Measurements from ENCODE around the gene KCNQ5.

Gene KCNQ5

GRCh38 chr6:73088138-73088813 lies 466.4 kb downstream of the KCNQ5 start:
- DNase-seq (ENCODE audit: insufficient read length, low spot score) (no peak), FAIRE-seq (no peak)
- TF ChIP-seq CTCF (IDR thresholded peaks at IDR 0.05; ENCODE audit: insufficient read depth, missing control alignments) = no peak

DNA sequence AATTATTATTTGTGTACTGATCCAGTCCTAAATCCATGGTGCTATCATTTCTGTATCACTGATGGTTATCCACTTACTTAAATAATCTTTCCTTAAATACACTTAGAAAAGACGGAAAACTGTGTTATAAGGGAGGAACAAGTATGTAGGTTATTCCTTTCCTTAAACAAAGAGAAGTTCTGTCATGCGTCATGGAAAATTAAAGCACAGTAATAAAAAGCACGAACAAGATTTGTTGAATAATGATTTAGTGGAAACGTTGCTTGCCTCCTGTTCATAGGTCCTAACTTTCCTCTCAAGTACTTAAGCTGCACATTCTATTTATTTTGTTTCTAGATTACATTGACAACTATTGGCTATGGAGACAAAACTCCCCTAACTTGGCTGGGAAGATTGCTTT lies 483.1 kb downstream of the KCNQ5 start:
- FAIRE-seq (no peak), DNase-seq (ENCODE audit: insufficient read length, low spot score) (no peak)
- TF ChIP-seq CTCF (IDR thresholded peaks at IDR 0.05; ENCODE audit: insufficient read depth, missing control alignments) = no peak

DNA sequence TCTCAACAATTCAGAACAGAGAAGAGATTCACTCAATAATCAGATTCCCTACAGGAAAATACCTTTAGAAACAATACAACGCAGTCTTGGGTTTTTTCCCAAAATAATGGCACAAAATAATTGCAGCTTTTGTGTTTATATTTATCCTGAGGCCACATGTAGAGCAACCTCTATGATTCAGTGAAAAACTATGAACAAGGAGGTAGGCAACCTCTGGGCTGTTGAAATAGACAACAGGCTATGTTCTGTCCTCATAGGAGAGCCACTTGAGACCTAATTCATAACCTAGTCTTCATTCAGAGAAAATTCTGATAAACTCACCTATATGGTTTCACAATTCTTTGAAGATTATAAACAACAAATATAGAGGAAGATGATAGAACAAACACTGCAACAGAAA lies 485.2 kb downstream of the KCNQ5 start:
- DNase-seq (ENCODE audit: insufficient read length, low spot score) (no peak), FAIRE-seq (no peak)
- TF ChIP-seq CTCF (IDR thresholded peaks at IDR 0.05; ENCODE audit: insufficient read depth, missing control alignments) = no peak

DNA sequence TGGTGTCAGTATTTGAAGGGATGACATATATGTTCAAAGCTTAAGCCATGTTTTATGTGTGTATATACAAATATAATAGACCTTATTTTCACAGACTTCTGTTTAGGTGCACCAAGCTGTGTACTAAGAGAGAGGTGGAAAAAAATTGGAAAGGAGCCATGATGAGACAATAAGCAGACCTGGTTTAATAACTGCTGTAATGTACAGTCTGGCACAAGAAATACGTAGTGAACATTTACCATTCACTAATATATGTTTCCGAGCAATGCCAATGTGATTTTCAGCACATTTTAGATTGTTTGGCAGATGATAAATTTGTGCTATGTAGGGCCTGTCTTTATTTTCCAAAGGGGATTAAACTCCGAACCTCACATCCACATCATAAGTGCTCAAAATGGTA lies 487.1 kb downstream of the KCNQ5 start:
- FAIRE-seq (no peak), DNase-seq (ENCODE audit: insufficient read length, low spot score) (no peak)
- TF ChIP-seq CTCF (IDR thresholded peaks at IDR 0.05; ENCODE audit: insufficient read depth, missing control alignments) = no peak

GRCh38 chr6:73109659-73110058 lies 487.8 kb downstream of the KCNQ5 start:
- TF ChIP-seq CTCF (IDR thresholded peaks at IDR 0.05; ENCODE audit: insufficient read depth, missing control alignments) = no peak
- DNase-seq (ENCODE audit: insufficient read length, low spot score) (no peak), FAIRE-seq (no peak)

GRCh38 chr6:73116330-73116729 lies 494.5 kb downstream of the KCNQ5 start:
- DNase-seq (ENCODE audit: insufficient read length, low spot score) = no peak
- no peak for FAIRE-seq
- TF ChIP-seq CTCF (IDR thresholded peaks at IDR 0.05; ENCODE audit: insufficient read depth, missing control alignments) = no peak

DNA sequence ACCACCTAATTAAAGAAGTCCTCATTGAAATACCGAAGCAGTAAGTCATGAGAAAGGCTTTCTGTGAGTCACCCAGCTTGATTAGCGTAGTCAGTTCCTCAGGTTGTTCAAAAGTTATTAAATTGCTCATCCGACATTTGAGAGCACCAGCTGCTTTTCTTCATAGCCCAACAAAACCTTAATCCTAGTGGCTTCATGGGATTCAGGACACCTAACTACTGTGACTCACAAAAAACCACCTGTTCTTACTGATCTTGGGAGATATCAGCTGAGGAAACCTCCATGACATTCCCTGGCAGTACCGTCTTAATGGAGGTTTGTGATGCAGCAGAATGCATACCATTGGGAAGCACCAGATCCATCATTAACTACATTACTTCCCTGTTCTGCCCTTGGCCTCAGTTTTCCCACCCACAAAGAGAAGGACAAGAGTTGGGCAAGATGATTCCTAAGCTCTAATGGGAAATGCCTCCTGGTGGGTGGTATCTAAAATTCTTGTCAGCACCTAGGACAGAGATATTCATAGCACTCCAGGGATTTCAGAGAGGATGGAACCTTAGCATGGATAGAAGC lies 499.6 kb downstream of the KCNQ5 start:
- DNase-seq (ENCODE audit: insufficient read length, low spot score) (no peak), FAIRE-seq (no peak)
- TF ChIP-seq CTCF (IDR thresholded peaks at IDR 0.05; ENCODE audit: insufficient read depth, missing control alignments) = no peak

Measured in D721Med (cell line).